Testis (tissue), 3 donors: ENCODE results near the gene PTPN13. TPM values are rescaled to one million over a fixed set of nuclear protein-coding genes. Genes with fewer than 3 reads are reported as not detected.

Experiments
- DNase-seq: peaks from one replicate; pipeline ENCODE4 v3.0.0-alpha.2; 2019
- H3K27ac ChIP-seq, 2 donors: fragments of 200-600 bp; sonication (generic); one replicate each; pipeline ENCODE4 v1.5.1; 2019
- H3K27me3 ChIP-seq: fragments of 200-600 bp; sonication (generic); one replicate; pipeline ENCODE4 v1.5.1; 2019
- H3K36me3 ChIP-seq: fragments of 200-600 bp; sonication (generic); one replicate; pipeline ENCODE4 v1.5.1; 2017; ENCODE audit warnings: low read depth; ENCODE audit errors: missing control alignments
- H3K4me1 ChIP-seq: fragments of 200-600 bp; sonication (generic); one replicate; pipeline ENCODE4 v1.5.1; 2019
- H3K4me3 ChIP-seq, 2 donors: fragments of 200-600 bp; sonication (generic); one replicate each; pipeline ENCODE4 v1.5.1; 2017 to 2019
- H3K9me3 ChIP-seq: fragments of 200-600 bp; sonication (generic); one replicate; pipeline ENCODE4 v1.5.1; 2017
- CTCF ChIP-seq, 3 experiments: fragments of 450-650 bp in 2 of 3; fragments of 200-600 bp in 1 of 3; sonication (generic) in 1 of 3; IDR thresholded peaks; one replicate each; pipeline ENCODE4 v1.5.1; 2016 to 2019; ENCODE audit warnings: antibody characterized with exemption in 3 of 3, mild to moderate bottlenecking in 2 of 3, moderate library complexity in 1 of 3
- POLR2A ChIP-seq: fragments of 450-650 bp; IDR thresholded peaks from one replicate; pipeline ENCODE4 v1.6.1; 2017; ENCODE audit warnings: antibody characterized with exemption, mild to moderate bottlenecking, moderate library complexity
- WGBS, 2 donors: methylation state at CpG; one replicate each; pipeline ENCODE4 v1.1.5; 2018; 5-methylcytosine and 5-hydroxymethylcytosine counted together
- intact Hi-C: fragments of 100-400 bp; cut with DNase I; formaldehyde crosslinking; loops from one replicate; pipeline ENCODE4 v1.15.1; 2023; ENCODE audit warnings: low total_unique reads
- polyA plus RNA-seq: library from polyadenylated mRNA; stranded (reverse); fragments of 350-450 nt; fragmentation: Illumina TruSeq; extraction: RNeasy Lipid Tissue Mini Kit (QIAGEN cat#74804); gene quantifications from one replicate; pipeline ENCODE4 v1.2.3, GENCODE V29; 2014; ENCODE audit warnings: low read depth, low replicate concordance; ENCODE audit not compliant: insufficient read depth
- total RNA-seq, 2 donors: library from RNA; depleted of rRNA; stranded (reverse); fragments of >200 nt; gene quantifications; one replicate each; pipeline ENCODE4 v1.2.3, GENCODE V29; 2016

The PTPN13 gene
- total and polyA plus RNA-seq, 3 donors from 2014 or later: 30.1 to 62.0 (median 48.9) TPM

- Histone ChIP-seq H3K36me3 (no peaks in the 10 kb centered on the region), H3K9me3 (no peaks in the 10 kb centered on the region), H3K4me3 (no peak overlapping the region), H3K4me1 (peaks cover 7% of the 10 kb centered on the region), H3K27ac (peak overlapping the region; percentile 26 to 64), H3K27me3 (no peaks in the 10 kb centered on the region)
- no peak for DNase-seq
- intact Hi-C loops: no loop called here
- whole genome bisulfite sequencing, 2 donors: 39 to 44% methylated on average over 7 of the region's 7 CpGs
- TF ChIP-seq CTCF (IDR thresholded peaks at IDR 0.05) (no peak), POLR2A (no peak)
These were observed 7.3 kb upstream of the PTPN13 start for GRCh38 chr4:86586626-86587380.

GRCh38 chr4:86587381-86588140 lies 6.6 kb upstream of the PTPN13 start:
- H3K4me1 ChIP-seq: peaks cover 8% of the 10 kb centered on the region
- 74 to 81% methylated on average over 3 of the region's 3 CpGs for WGBS, 2 donors
- no peak for DNase-seq

GRCh38 chr4:86592553-86593249 lies 1.4 kb upstream of the PTPN13 start:
- Histone ChIP-seq H3K4me3 (no peak overlapping the region), H3K27ac (no peak overlapping the region), H3K36me3 (no peaks in the 10 kb centered on the region), H3K9me3 (no peaks in the 10 kb centered on the region), H3K4me1 (peaks cover 24% of the 10 kb centered on the region), H3K27me3 (no peaks in the 10 kb centered on the region)
- 60 to 79% methylated on average over 3 of the region's 3 CpGs for WGBS, 2 donors
- intact Hi-C loops: no loop called here
- TF ChIP-seq POLR2A (no peak), CTCF (IDR thresholded peaks at IDR 0.05) (no peak)
- DNase-seq: no peak

More at GRCh38 chr4:86587381-86588140, 6.6 kb upstream of the PTPN13 start:
- intact Hi-C loops: no loop called here
- no peak overlapping the region for H3K4me3 ChIP-seq
- no peaks in the 10 kb centered on the region for H3K36me3 ChIP-seq
- H3K27ac ChIP-seq: peak overlapping the region; percentile 26 to 64
- no peaks in the 10 kb centered on the region for H3K9me3 ChIP-seq
- no peaks in the 10 kb centered on the region for H3K27me3 ChIP-seq
- TF ChIP-seq CTCF (IDR thresholded peaks at IDR 0.05) (no peak), POLR2A (no peak)

GRCh38 chr4:86594559-86595425 lies 677 bp downstream of the PTPN13 start:
- peak overlapping the region; percentile 89 to 93 for H3K27ac ChIP-seq
- H3K27me3 ChIP-seq: no peaks in the 10 kb centered on the region
- peak overlapping the region; percentile 82 to 92 for H3K4me3 ChIP-seq
- H3K9me3 ChIP-seq: no peaks in the 10 kb centered on the region
- intact Hi-C loops: no loop called here
- TF ChIP-seq POLR2A: no peak
- peak in 1 of 3 experiments; percentile 17 for TF ChIP-seq CTCF (IDR thresholded peaks at IDR 0.05)
- no peaks in the 10 kb centered on the region for H3K36me3 ChIP-seq
- H3K4me1 ChIP-seq: peaks cover 29% of the 10 kb centered on the region
- DNase-seq: peak; percentile 68
- 0% methylated on average over 35 to 47 of the region's 47 CpGs for WGBS, 2 donors
